Suprapubic skin (tissue), 3 donors: ENCODE data around the gene LYZL1.

Source experiments
- CTCF ChIP-seq, 2 donors: fragments of 200-600 bp in 1 of 2; fragments of 450-650 bp in 1 of 2; sonication (generic) in 1 of 2; IDR thresholded peaks; one replicate each; pipeline ENCODE4 v1.5.1; 2016 to 2019; ENCODE audit warnings: antibody characterized with exemption in 2 of 2, mild to moderate bottlenecking in 1 of 2, moderate library complexity in 1 of 2
- POLR2AphosphoS5 ChIP-seq, 3 donors: sonication (generic); formaldehyde crosslinking; IDR thresholded peaks; one replicate each; pipeline ENCODE4 v1.6.1; 2017; ENCODE audit warnings: antibody characterized with exemption in 3 of 3

- TF ChIP-seq CTCF (IDR thresholded peaks at IDR 0.05): no peak
- TF ChIP-seq POLR2AphosphoS5 (IDR thresholded peaks at IDR 0.05): no peak
These were observed 40.5 kb downstream of the LYZL1 start for GRCh38 chr10:29329420-29329819.
